T47D (cell line): ENCODE results near the gene PRUNE2.

ENCODE experiments used
- DNase-seq, 2 experiments: peaks; one replicate each; pipeline versions ENCODE4 v3.0.0 to v3.0.0-alpha.2; 2011 to 2012; ENCODE audit warnings: low read depth in 1 of 2, low spot score in 1 of 2
- JUND ChIP-seq: IDR thresholded peaks from 2 replicates; pipeline ENCODE4 v1.6.1; 2012; ENCODE audit warnings: low read depth
- in situ Hi-C: cut with HindIII; loops from 2 replicates; pipeline ENCODE4 v1.10.0; 2016; ENCODE audit warnings: low sequenced_read_pairs, low pct_unique_long_range_greater_than_20kb

Gene PRUNE2

GRCh38 chr9:76575761-76576160 lies 330.2 kb downstream of the PRUNE2 start:
- no peak for DNase-seq
- in situ Hi-C loops, result no loop called here
- no peak for TF ChIP-seq JUND

- in situ Hi-C loops, result no loop called here
- DNase-seq, result no peak
- no peak for TF ChIP-seq JUND
These were observed 331.8 kb downstream of the PRUNE2 start for GRCh38 chr9:76573905-76574760.

GRCh38 chr9:76573408-76573807 lies 332.5 kb downstream of the PRUNE2 start:
- in situ Hi-C loops, result no loop called here
- no peak for DNase-seq
- no peak for TF ChIP-seq JUND

GRCh38 chr9:76572151-76572550 lies 333.8 kb downstream of the PRUNE2 start:
- TF ChIP-seq JUND, result no peak
- in situ Hi-C loops, result no loop called here
- DNase-seq, result no peak

- no peak for DNase-seq
- TF ChIP-seq JUND, result no peak
- in situ Hi-C loops, result no loop called here
These were observed 334.2 kb downstream of the PRUNE2 start for GRCh38 chr9:76571743-76572146.

GRCh38 chr9:76571288-76571687 lies 334.6 kb downstream of the PRUNE2 start:
- TF ChIP-seq JUND, result no peak
- DNase-seq, result no peak
- in situ Hi-C loops, result no loop called here

- no peak for DNase-seq
- in situ Hi-C loops, result no loop called here
- TF ChIP-seq JUND, result no peak
These were observed 335.1 kb downstream of the PRUNE2 start for GRCh38 chr9:76570826-76571225.

- in situ Hi-C loops, result no loop called here
- no peak for TF ChIP-seq JUND
- DNase-seq, result no peak
These were observed 338.8 kb downstream of the PRUNE2 start for GRCh38 chr9:76567086-76567485.

- DNase-seq, result no peak
These were observed 341.6 kb downstream of the PRUNE2 start for GRCh38 chr9:76564297-76564696.

GRCh38 chr9:76562511-76562911 lies 343.4 kb downstream of the PRUNE2 start:
- no peak for DNase-seq
- in situ Hi-C loops, result no loop called here
- TF ChIP-seq JUND, result no peak

More at GRCh38 chr9:76564297-76564696, 341.6 kb downstream of the PRUNE2 start:
- in situ Hi-C loops, result no loop called here
- no peak for TF ChIP-seq JUND

GRCh38 chr9:76561900-76562299 lies 344.0 kb downstream of the PRUNE2 start:
- DNase-seq, result no peak
- no peak for TF ChIP-seq JUND
- in situ Hi-C loops, result no loop called here
